Activated CD4-positive, alpha-beta T cell treated with anti-CD3 and anti-CD28 coated beads, Interleukin-2, amount 50 U/mL, for 16 hours (primary cell): ENCODE measurements around the gene ALG6.
"Not testable (repeated sequence)": the region's sequence is repeated elsewhere in the genome, so short reads cannot be mapped to it uniquely, and the experiment has no call there.

ENCODE experiments used
- DNase-seq: peaks from one replicate; pipeline ENCODE4 v3.0.0-alpha.2; 2020

Gene ALG6

GRCh38 chr1:63328781-63329180 lies 38.6 kb upstream of the ALG6 start:
- no peak for DNase-seq

DNA sequence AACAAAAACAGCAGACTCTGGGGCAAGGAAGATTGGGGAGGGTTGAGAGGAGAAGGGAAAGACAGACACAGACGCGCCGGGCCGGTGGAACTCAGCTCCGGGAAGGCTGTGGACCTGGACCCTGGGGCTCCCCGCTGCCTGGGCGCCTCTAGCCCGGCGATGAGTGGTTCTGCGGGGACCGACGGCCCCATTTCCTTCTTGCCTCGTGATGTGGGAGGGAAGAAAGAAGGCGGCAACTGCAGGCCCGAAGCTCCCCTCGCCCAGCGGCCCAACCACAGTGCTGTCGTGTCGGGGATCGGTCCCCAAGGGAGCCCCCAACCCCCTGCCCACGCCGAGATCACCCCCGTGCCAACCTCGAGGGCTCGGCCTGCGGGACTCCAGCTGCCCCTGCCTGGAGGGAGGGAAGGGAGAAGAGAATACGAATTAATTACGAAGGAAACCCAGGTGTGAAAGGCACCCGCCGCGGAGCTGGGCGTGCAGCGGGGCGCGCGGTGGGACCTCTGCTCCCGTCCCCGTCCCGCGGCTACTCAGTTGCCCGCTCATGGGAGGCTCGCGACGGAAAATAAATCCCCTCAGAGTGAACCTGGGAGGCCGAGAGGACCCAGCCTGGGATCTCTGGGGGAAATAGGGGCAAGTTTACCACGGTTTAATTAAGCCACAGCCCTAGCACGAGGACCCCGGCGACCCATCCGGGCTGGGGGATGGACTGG lies 37.7 kb upstream of the ALG6 start:
- DNase-seq, result no peak

DNA sequence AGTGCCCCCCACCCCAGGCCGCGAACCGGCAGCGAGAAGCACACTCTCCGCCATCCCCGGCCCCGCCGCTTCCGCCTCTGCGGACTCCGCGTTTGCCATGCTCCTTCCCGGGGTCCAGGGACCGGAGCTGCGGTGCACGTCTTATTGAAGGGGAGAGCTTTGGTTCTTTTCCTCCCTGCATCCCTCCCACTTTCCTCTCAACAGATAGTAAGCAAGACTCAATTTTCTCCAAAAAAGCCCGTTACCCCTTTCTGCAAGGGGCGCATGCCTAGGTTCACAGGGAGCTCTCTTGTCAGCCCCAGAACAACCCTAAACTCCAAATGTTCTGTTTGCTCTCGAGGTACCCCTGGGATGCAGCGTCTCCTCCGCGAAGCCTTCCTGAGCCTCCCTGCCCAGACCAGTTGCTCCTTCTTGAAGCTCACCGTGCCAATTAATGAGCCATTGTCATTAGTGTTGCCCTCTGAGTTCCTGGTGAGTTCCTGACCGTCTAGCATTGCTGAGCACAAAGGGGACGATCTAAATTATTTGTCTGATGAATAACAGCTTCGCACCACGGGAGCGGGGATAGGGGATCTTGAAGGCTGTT lies 37.0 kb upstream of the ALG6 start:
- no peak for DNase-seq

GRCh38 chr1:63342402-63342801 lies 25.0 kb upstream of the ALG6 start:
- DNase-seq, result no peak

GRCh38 chr1:63343922-63344321 lies 23.5 kb upstream of the ALG6 start:
- no peak for DNase-seq

DNA sequence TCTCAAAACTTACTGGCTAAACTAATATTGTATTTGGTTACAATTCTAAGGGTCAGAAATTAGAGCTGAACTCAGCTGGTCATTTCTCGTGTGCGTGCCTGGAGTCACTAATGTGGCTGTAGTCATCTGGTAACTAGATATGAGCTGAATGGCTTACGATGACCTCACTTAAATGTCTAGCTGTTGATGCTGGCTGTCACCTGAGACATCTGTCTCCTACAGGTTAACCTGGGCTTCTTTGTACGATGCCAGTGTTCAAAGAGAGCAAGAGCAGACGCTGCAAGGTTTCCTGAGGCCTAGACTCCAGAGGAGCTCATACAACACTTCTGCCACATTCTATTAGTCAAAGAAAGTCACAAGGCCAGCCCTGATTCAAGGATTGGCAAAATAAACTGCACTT lies 17.1 kb upstream of the ALG6 start:
- DNase-seq, result no peak

GRCh38 chr1:63352736-63353135 lies 14.7 kb upstream of the ALG6 start:
- no peak for DNase-seq

- not testable (repeated sequence) for DNase-seq
Measured at GRCh38 chr1:63356234-63356633, 11.2 kb upstream of the ALG6 start.

- DNase-seq, result no peak
Measured at GRCh38 chr1:63359561-63359960, 7.9 kb upstream of the ALG6 start.

GRCh38 chr1:63362073-63362472 lies 5.4 kb upstream of the ALG6 start:
- no peak for DNase-seq

- no peak for DNase-seq
Measured at GRCh38 chr1:63362578-63362977, 4.8 kb upstream of the ALG6 start.

- DNase-seq, result no peak
Measured at GRCh38 chr1:63363014-63363413, 4.4 kb upstream of the ALG6 start.

DNA sequence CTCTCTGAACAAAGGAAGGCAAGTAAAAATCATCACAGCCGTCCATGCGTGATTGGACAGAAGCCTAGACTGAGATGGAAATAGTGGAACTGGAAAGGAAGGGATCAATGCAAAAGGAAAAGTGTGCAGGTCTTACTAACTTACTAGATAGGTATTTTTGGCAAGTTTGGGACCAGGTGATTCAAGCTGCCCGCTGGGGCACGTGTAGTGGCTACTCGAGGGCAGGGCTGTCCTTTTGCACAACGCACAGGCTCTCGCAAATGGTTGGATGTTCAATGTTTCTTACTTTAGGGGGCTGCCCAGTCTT lies 566 bp upstream of the ALG6 start:
- DNase-seq, result no peak

- peak; percentile 1 for DNase-seq
Measured at GRCh38 chr1:63368131-63368530, 704 bp downstream of the ALG6 start.

GRCh38 chr1:63379583-63379982 lies 12.2 kb downstream of the ALG6 start:
- no peak for DNase-seq

GRCh38 chr1:63381741-63382140 lies 14.3 kb downstream of the ALG6 start:
- no peak for DNase-seq

DNA sequence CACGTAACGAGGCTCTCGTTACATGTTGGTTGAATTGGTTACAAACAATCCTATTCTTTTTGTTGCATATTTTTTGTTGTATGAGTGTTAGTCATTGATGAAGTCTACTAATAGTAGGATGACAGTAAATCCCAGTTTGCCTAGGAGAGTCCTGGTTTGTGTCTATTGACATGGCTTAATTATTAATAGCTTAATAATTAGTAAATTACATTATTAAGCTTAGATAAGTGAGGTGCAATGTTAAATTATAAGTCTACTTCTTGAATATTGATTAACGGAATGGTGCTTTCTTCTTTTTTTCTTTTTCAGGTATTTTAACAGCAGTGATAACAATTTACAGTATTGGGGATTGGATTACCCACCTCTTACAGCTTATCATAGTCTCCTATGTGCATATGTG lies 34.5 kb downstream of the ALG6 start:
- DNase-seq, result no peak

GRCh38 chr1:63403386-63403785 lies 36.0 kb downstream of the ALG6 start:
- peak; percentile 24 for DNase-seq

DNA sequence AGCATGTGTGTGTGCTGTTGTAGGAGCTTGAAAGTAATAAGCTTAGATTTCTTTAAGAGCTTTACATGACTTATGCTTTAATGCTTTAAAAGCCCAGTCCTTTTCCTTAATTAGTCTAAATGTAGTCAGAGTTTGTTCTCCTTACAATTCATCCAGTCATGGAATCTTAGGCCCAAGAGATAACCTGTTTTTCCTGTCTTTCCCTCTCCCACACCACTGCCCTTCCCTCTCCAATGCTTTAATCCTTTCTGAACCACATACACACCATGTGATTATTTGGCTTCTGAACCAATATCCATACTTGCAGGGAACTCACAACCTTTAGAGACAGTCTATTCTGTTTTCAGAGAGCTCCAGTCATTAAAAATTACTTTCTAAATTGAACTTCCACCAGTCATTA lies 37.6 kb downstream of the ALG6 start:
- DNase-seq, result no peak

- DNase-seq, result no peak
Measured at GRCh38 chr1:63405987-63406386, 38.6 kb downstream of the ALG6 start.

GRCh38 chr1:63407002-63407401 lies 39.6 kb downstream of the ALG6 start:
- no peak for DNase-seq

DNA sequence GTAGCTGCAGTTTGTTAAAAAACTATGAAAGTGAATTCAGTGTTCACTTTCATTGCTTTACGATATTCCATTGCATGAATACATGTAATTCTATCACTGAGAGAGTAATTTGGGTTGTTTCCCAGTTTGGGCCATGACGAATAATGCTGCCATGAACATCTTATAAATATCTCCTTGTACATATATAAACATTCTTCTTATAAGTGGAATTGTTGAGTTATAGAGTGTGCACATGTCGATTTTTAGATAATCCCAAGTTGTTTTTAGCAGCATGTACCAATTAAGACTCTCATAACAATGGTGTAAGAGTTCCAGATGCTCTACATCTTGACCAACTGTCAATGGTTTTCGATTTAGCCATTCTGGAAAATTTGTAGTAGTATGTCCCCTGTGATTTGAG lies 40.9 kb downstream of the ALG6 start:
- no peak for DNase-seq

GRCh38 chr1:63411066-63411465 lies 43.6 kb downstream of the ALG6 start:
- no peak for DNase-seq

GRCh38 chr1:63413394-63413793 lies 46.0 kb downstream of the ALG6 start:
- DNase-seq, result no peak

DNA sequence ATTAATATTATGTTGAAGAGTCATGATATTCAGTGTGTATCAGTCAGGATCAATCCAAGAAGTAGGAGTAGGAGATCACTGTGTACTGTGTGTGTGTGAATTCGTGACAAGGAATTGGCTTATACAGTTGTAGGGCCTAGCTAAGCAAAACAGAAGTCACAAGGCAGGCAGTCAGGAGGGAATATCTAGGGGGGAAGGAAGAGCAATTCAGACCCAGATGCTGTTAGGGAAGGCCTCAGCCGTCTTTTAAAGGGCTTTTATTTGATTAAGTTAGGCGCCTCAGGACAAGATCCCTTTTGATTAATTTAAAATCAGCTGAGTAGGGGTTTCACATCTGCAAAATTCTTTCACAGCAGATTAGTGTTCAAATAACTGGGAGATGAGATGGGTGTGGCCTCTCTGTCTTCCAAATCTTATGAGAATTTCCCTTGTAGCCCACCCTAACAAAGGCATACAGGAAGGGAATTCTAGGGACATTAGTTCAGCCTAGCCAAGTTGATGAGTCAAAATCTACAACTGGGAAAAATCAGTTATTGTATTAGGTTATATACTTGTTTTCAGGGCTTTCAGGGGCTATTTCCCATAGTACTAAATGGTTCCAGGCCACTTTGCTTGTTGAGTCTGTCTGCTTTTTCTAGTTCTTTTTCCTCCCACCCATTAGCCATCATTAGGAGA lies 47.4 kb downstream of the ALG6 start:
- no peak for DNase-seq
